DOHH2 (cell line): ENCODE results near the gene CACTIN.

Source experiments
- H3F3A ChIP-seq: fragments of 200-600 bp; sonication (generic), shearing (Covaris generic); 2 replicates; pipeline ENCODE4 v1.6.0; 2016; ENCODE audit warnings: antibody characterized with exemption, mild to moderate bottlenecking; ENCODE audit not compliant: control insufficient read depth, insufficient read depth
- H3K27ac ChIP-seq: fragments of 200-600 bp; sonication (generic); 2 replicates; pipeline ENCODE4 v1.5.1; 2014; ENCODE audit warnings: low read depth, mild to moderate bottlenecking, low read length, moderate library complexity
- H3K27me3 ChIP-seq: fragments of 200-600 bp; sonication (generic); 2 replicates; pipeline ENCODE4 v1.6.1; 2014; ENCODE audit warnings: mild to moderate bottlenecking, low read length, mixed read lengths; ENCODE audit not compliant: control insufficient read depth
- H3K36me3 ChIP-seq: fragments of 200-600 bp; sonication (generic); 2 replicates; pipeline ENCODE4 v1.6.1; 2014; ENCODE audit warnings: mild to moderate bottlenecking, low read length, moderate library complexity, mixed read lengths; ENCODE audit not compliant: control insufficient read depth
- H3K4me1 ChIP-seq: fragments of 200-600 bp; sonication (generic); 2 replicates; pipeline ENCODE4 v1.6.1; 2014; ENCODE audit warnings: mild to moderate bottlenecking, low read length, mixed read lengths; ENCODE audit not compliant: control insufficient read depth
- H3K4me2 ChIP-seq: fragments of 200-600 bp; sonication (generic); 2 replicates; pipeline ENCODE4 v1.6.0; 2014; ENCODE audit warnings: mild to moderate bottlenecking, low read length, moderate library complexity
- H3K4me3 ChIP-seq: fragments of 200-600 bp; sonication (generic); 2 replicates; pipeline ENCODE4 v1.5.1; 2014; ENCODE audit warnings: mild to moderate bottlenecking, low read length, mixed read lengths
- H3K79me2 ChIP-seq: fragments of 200-600 bp; sonication (generic); 2 replicates; pipeline ENCODE4 v1.6.1; 2014; ENCODE audit warnings: mild to moderate bottlenecking, low read length, mixed read lengths; ENCODE audit not compliant: control insufficient read depth
- H3K9me2 ChIP-seq: fragments of 200-600 bp; sonication (generic); replicated peaks from 2 replicates; pipeline ENCODE4 v1.6.1; 2014; ENCODE audit warnings: mild to moderate bottlenecking, low read length, mixed read lengths; ENCODE audit not compliant: control insufficient read depth
- H3K9me3 ChIP-seq: fragments of 200-600 bp; sonication (generic); 2 replicates; pipeline ENCODE4 v1.6.1; 2014; ENCODE audit warnings: antibody characterized with exemption, low read length, mixed read lengths; ENCODE audit not compliant: control insufficient read depth, insufficient read depth
- H4K20me1 ChIP-seq: fragments of 200-600 bp; sonication (generic); 2 replicates; pipeline ENCODE4 v1.6.0; 2014; ENCODE audit warnings: low read depth, mild to moderate bottlenecking, antibody characterized with exemption, low read length, moderate library complexity; ENCODE audit not compliant: control insufficient read depth, insufficient read depth
- CTCF ChIP-seq: fragments of 200-600 bp; sonication (generic); IDR thresholded peaks from one replicate; pipeline ENCODE4 v1.5.1; 2014; ENCODE audit warnings: antibody characterized with exemption, mild to moderate bottlenecking, low read depth, low read length; ENCODE audit not compliant: poor library complexity, severe bottlenecking
- EZH2phosphoT487 ChIP-seq: fragments of 200-600 bp; sonication (generic); IDR thresholded peaks from 2 replicates; pipeline ENCODE4 v1.6.1; 2017; ENCODE audit warnings: borderline replicate concordance, mild to moderate bottlenecking, antibody characterized with exemption, low read length, moderate library complexity, mixed read lengths

The CACTIN gene

GRCh38 chr19:3656747-3657394 lies 30.3 kb upstream of the CACTIN start:
- Histone ChIP-seq H3K4me3 (no peak overlapping the region), H3K36me3 (no peaks in the 10 kb centered on the region)
- TF ChIP-seq EZH2phosphoT487 (no peak), CTCF (peak; percentile 61)

GRCh38 chr19:3656073-3656746 lies 29.6 kb upstream of the CACTIN start:
- H3K79me2 ChIP-seq = no peaks in the 10 kb centered on the region
- no peaks in the 10 kb centered on the region for H3K36me3 ChIP-seq
- no peaks in the 10 kb centered on the region for H3F3A ChIP-seq
- peak overlapping the region; percentile 27; the same call in 1 of the 2 replicates for H3K4me2 ChIP-seq
- peaks cover 17% of the 10 kb centered on the region for H3K4me1 ChIP-seq
- no peak overlapping the region for H3K27ac ChIP-seq
- TF ChIP-seq CTCF = no peak
- no peak for TF ChIP-seq EZH2phosphoT487
- no peaks in the 10 kb centered on the region for H3K9me2 ChIP-seq
- no peaks in the 10 kb centered on the region for H4K20me1 ChIP-seq
- no peak overlapping the region for H3K4me3 ChIP-seq
- H3K9me3 ChIP-seq = no peaks in the 10 kb centered on the region
- no peaks in the 10 kb centered on the region for H3K27me3 ChIP-seq

More at GRCh38 chr19:3656747-3657394, 30.3 kb upstream of the CACTIN start:
- peaks cover 17% of the 10 kb centered on the region for H3K4me1 ChIP-seq
- no peaks in the 10 kb centered on the region for H3K79me2 ChIP-seq
- no peaks in the 10 kb centered on the region for H4K20me1 ChIP-seq
- H3K27me3 ChIP-seq = no peaks in the 10 kb centered on the region
- no peaks in the 10 kb centered on the region for H3F3A ChIP-seq
- no peak overlapping the region for H3K27ac ChIP-seq
- 0 out of 2 replicates have a peak overlapping the region, but pooled peaks have one; percentile 27 for H3K4me2 ChIP-seq
- no peaks in the 10 kb centered on the region for H3K9me2 ChIP-seq
- H3K9me3 ChIP-seq = no peaks in the 10 kb centered on the region

- no peaks in the 10 kb centered on the region for H3K79me2 ChIP-seq
- no peaks in the 10 kb centered on the region for H3K9me2 ChIP-seq
- peak overlapping the region; percentile 27; the same call in 1 of the 2 replicates for H3K4me2 ChIP-seq
- no peak overlapping the region for H3K27ac ChIP-seq
- TF ChIP-seq EZH2phosphoT487 (no peak), CTCF (no peak)
- H4K20me1 ChIP-seq = no peaks in the 10 kb centered on the region
- H3K27me3 ChIP-seq = no peaks in the 10 kb centered on the region
- no peaks in the 10 kb centered on the region for H3F3A ChIP-seq
- no peaks in the 10 kb centered on the region for H3K9me3 ChIP-seq
- H3K4me1 ChIP-seq = peaks cover 17% of the 10 kb centered on the region
- no peak overlapping the region for H3K4me3 ChIP-seq
- H3K36me3 ChIP-seq = no peaks in the 10 kb centered on the region
Measured at GRCh38 chr19:3655402-3656072, 28.9 kb upstream of the CACTIN start.
